ENCODE results near the gene OR7C2. TPM values are rescaled to one million over a fixed set of nuclear protein-coding genes. Genes with fewer than 3 reads are reported as not detected.

Gene OR7C2
- total RNA-seq, 4 donors from 2014 or later: not detected

GRCh38 chr19:14949876-14950275 lies 8.6 kb downstream of the OR7C2 start:
- Histone ChIP-seq H3K4me3 (no peak overlapping the region), H3K36me3 (no peaks in the 10 kb centered on the region), H3K9me3 (no peaks in the 10 kb centered on the region), H3K27ac (no peak overlapping the region), H3K4me1 (no peaks in the 10 kb centered on the region), H3K27me3 (peaks cover 9% of the 10 kb centered on the region)
- intact Hi-C loops (cut with DNase I; ENCODE audit: low total_unique reads): no loop called here
- no peak for DNase-seq
- TF ChIP-seq POLR2AphosphoS5 (IDR thresholded peaks at IDR 0.05) (no peak), POLR2A (IDR thresholded peaks at IDR 0.05) (no peak), CTCF (IDR thresholded peaks at IDR 0.05) (no peak), EP300 (IDR thresholded peaks at IDR 0.05; ENCODE audit: low read depth) (no peak)
- WGBS, 2 donors (ENCODE audit: low coverage in 1 of 2): 63 to 68% methylated on average over 3 to 8 of the region's 8 CpGs
- in situ Hi-C loops (cut with MboI; ENCODE audit: low pct_ligation_motif_present in 1 of 4, low pct_unique_long_range_greater_than_20kb in 1 of 4, low sequenced_read_pairs in 3 of 4): no loop called here

GRCh38 chr19:14950421-14950820 lies 9.1 kb downstream of the OR7C2 start:
- Histone ChIP-seq H3K4me1 (no peaks in the 10 kb centered on the region), H3K27ac (no peak overlapping the region), H3K36me3 (no peaks in the 10 kb centered on the region), H3K27me3 (peaks cover 9% of the 10 kb centered on the region), H3K9me3 (no peaks in the 10 kb centered on the region), H3K4me3 (no peak overlapping the region)
- no peak for DNase-seq
- intact Hi-C loops (cut with DNase I; ENCODE audit: low total_unique reads) (no loop called here), in situ Hi-C loops (cut with MboI; ENCODE audit: low pct_ligation_motif_present in 1 of 4, low pct_unique_long_range_greater_than_20kb in 1 of 4, low sequenced_read_pairs in 3 of 4) (no loop called here)
- TF ChIP-seq POLR2AphosphoS5 (IDR thresholded peaks at IDR 0.05) (no peak), POLR2A (IDR thresholded peaks at IDR 0.05) (no peak), CTCF (IDR thresholded peaks at IDR 0.05) (no peak), EP300 (IDR thresholded peaks at IDR 0.05; ENCODE audit: low read depth) (no peak)
- WGBS, 2 donors (ENCODE audit: low coverage in 1 of 2): 92 to 100% methylated on average over 1 of the region's 1 CpG

- Histone ChIP-seq H3K9me3 (no peaks in the 10 kb centered on the region), H3K4me3 (no peak overlapping the region), H3K27me3 (peaks cover 10% of the 10 kb centered on the region), H3K27ac (no peak overlapping the region), H3K36me3 (no peaks in the 10 kb centered on the region), H3K4me1 (no peaks in the 10 kb centered on the region)
- intact Hi-C loops (cut with DNase I; ENCODE audit: low total_unique reads) (no loop called here), in situ Hi-C loops (cut with MboI; ENCODE audit: low pct_ligation_motif_present in 1 of 4, low pct_unique_long_range_greater_than_20kb in 1 of 4, low sequenced_read_pairs in 3 of 4) (no loop called here)
- TF ChIP-seq POLR2A (IDR thresholded peaks at IDR 0.05) (no peak), CTCF (IDR thresholded peaks at IDR 0.05) (no peak), EP300 (IDR thresholded peaks at IDR 0.05; ENCODE audit: low read depth) (no peak), POLR2AphosphoS5 (IDR thresholded peaks at IDR 0.05) (no peak)
- no peak for DNase-seq
- 79 to 92% methylated on average over 9 to 11 of the region's 11 CpGs for WGBS, 2 donors (ENCODE audit: low coverage in 1 of 2)
Measured at GRCh38 chr19:14952767-14953166, 11.5 kb downstream of the OR7C2 start.

- in situ Hi-C loops (cut with MboI; ENCODE audit: low pct_ligation_motif_present in 1 of 4, low pct_unique_long_range_greater_than_20kb in 1 of 4, low sequenced_read_pairs in 3 of 4) (no loop called here), intact Hi-C loops (cut with DNase I; ENCODE audit: low total_unique reads) (no loop called here)
- WGBS, 2 donors (ENCODE audit: low coverage in 1 of 2): 53% methylated on average over 24 of the region's 24 CpGs; no CpG with 5 or more reads in 1 of the 2 donors
- Histone ChIP-seq H3K36me3 (no peaks in the 10 kb centered on the region), H3K27me3 (peaks cover 12% of the 10 kb centered on the region), H3K4me1 (no peaks in the 10 kb centered on the region), H3K4me3 (no peak overlapping the region), H3K9me3 (peaks cover 3 to 8% of the 10 kb centered on the region in 2 donors), H3K27ac (no peak overlapping the region)
- DNase-seq: no peak
- no peak for TF ChIP-seq POLR2AphosphoS5 (IDR thresholded peaks at IDR 0.05)
- TF ChIP-seq POLR2A (IDR thresholded peaks at IDR 0.05): no peak
- no peak for TF ChIP-seq CTCF (IDR thresholded peaks at IDR 0.05)
- no peak for TF ChIP-seq EP300 (IDR thresholded peaks at IDR 0.05; ENCODE audit: low read depth)
Measured at GRCh38 chr19:14954071-14954655, 12.9 kb downstream of the OR7C2 start.

Data from transverse colon (tissue), 4 donors.